ENCODE measurements around the gene ULK2.

ULK2 gene

GRCh38 chr17:19743101-19744100 lies 124.3 kb downstream of the ULK2 start:
- ChIA-PET POLR2A (interaction anchor here (0.6 to 4.7 kb wide), 7 partner anchors 9 to 95 kb away, joined by 3 to 46 read pairs (median 3); partner anchors contain the start of gene ALDH3A2), CTCF (interaction anchor here (1.5 to 3.6 kb wide), 3 partner anchors 15 to 381 kb away, joined by 4 to 16 read pairs (median 16); partner anchors contain the start of gene B9D1)
- TF ChIP-seq FOXM1 (IDR thresholded peaks at IDR 0.05; ENCODE audit: borderline replicate concordance), result no peak
- no peak for TF ChIP-seq CTBP1 (IDR thresholded peaks at IDR 0.05; ENCODE audit: borderline replicate concordance)
- TF ChIP-seq TARDBP (IDR thresholded peaks at IDR 0.05), result no peak
- TF ChIP-seq FOXK2 (IDR thresholded peaks at IDR 0.05), result no peak
- TF ChIP-seq ZNF384 (IDR thresholded peaks at IDR 0.05), result no peak
- no peak for TF ChIP-seq L3MBTL2 (conservative IDR thresholded peaks at IDR 0.05)
- no peak for DNase-seq (ENCODE audit: extremely low spot score)

- DNase-seq (ENCODE audit: extremely low spot score), result no peak
- POLR2A ChIA-PET, result interaction anchor here (0.6 to 1.4 kb wide), 3 partner anchors 20 to 94 kb away, joined by 3 to 4 read pairs (median 3); partner anchors contain the start of gene ALDH3A2
- TF ChIP-seq HDGF (IDR thresholded peaks at IDR 0.05; ENCODE audit: borderline replicate concordance), result no peak
- TF ChIP-seq CTBP1 (IDR thresholded peaks at IDR 0.05; ENCODE audit: borderline replicate concordance), result no peak
- TF ChIP-seq ELF4 (IDR thresholded peaks at IDR 0.05), result no peak
- no peak for TF ChIP-seq L3MBTL2 (conservative IDR thresholded peaks at IDR 0.05)
- TF ChIP-seq FOXM1 (IDR thresholded peaks at IDR 0.05; ENCODE audit: borderline replicate concordance), result no peak
- no peak for TF ChIP-seq SP1 (IDR thresholded peaks at IDR 0.05)
- TF ChIP-seq FOXA1 (IDR thresholded peaks at IDR 0.05), result no peak
- CTCF ChIA-PET, result interaction anchor here (0.8 to 3.6 kb wide), 2 partner anchors 14 to 19 kb away, joined by 3 to 16 read pairs; no protein-coding TSS in a partner anchor
Observed at GRCh38 chr17:19742495-19742894, 125.2 kb downstream of the ULK2 start.

GRCh38 chr17:19741832-19742457 lies 125.8 kb downstream of the ULK2 start:
- ChIA-PET CTCF (interaction anchor here (0.8 to 3.6 kb wide), 2 partner anchors 13 to 20 kb away, joined by 3 to 16 read pairs; no protein-coding TSS in a partner anchor), POLR2A (interaction anchor here (0.7 to 1.4 kb wide), 3 partner anchors 11 to 174 kb away, joined by 3 to 4 read pairs (median 3); no protein-coding TSS in a partner anchor)
- TF ChIP-seq FOXK2 (IDR thresholded peaks at IDR 0.05) (no peak), L3MBTL2 (conservative IDR thresholded peaks at IDR 0.05) (no peak), FOXM1 (IDR thresholded peaks at IDR 0.05; ENCODE audit: borderline replicate concordance) (no peak), ELF4 (IDR thresholded peaks at IDR 0.05) (no peak), BHLHE40 (IDR thresholded peaks at IDR 0.05; ENCODE audit: borderline replicate concordance) (no peak), ZNF384 (IDR thresholded peaks at IDR 0.05) (no peak), NFRKB (IDR thresholded peaks at IDR 0.05) (no peak), SP1 (IDR thresholded peaks at IDR 0.05) (no peak), FOXA1 (IDR thresholded peaks at IDR 0.05) (no peak), HDGF (IDR thresholded peaks at IDR 0.05; ENCODE audit: borderline replicate concordance) (no peak), ARNT (IDR thresholded peaks at IDR 0.05) (no peak)

GRCh38 chr17:19740933-19741332 lies 126.8 kb downstream of the ULK2 start:
- ChIA-PET POLR2A (interaction anchor here (1.1 to 1.3 kb wide), 2 partner anchors 10 to 92 kb away, joined by 3 read pairs; partner anchors contain the start of gene ALDH3A2), CTCF (no interaction called here)
- TF ChIP-seq SP1 (IDR thresholded peaks at IDR 0.05) (no peak), ELF4 (IDR thresholded peaks at IDR 0.05) (no peak), FOXA1 (IDR thresholded peaks at IDR 0.05) (no peak), HDGF (IDR thresholded peaks at IDR 0.05; ENCODE audit: borderline replicate concordance) (no peak), ZNF384 (IDR thresholded peaks at IDR 0.05) (no peak), SUZ12 (IDR thresholded peaks at IDR 0.05) (no peak), PKNOX1 (IDR thresholded peaks at IDR 0.05) (no peak), L3MBTL2 (conservative IDR thresholded peaks at IDR 0.05) (no peak), NFRKB (IDR thresholded peaks at IDR 0.05) (no peak), FOXK2 (IDR thresholded peaks at IDR 0.05) (no peak), CTBP1 (IDR thresholded peaks at IDR 0.05; ENCODE audit: borderline replicate concordance) (no peak), BHLHE40 (IDR thresholded peaks at IDR 0.05; ENCODE audit: borderline replicate concordance) (no peak), FOXM1 (IDR thresholded peaks at IDR 0.05; ENCODE audit: borderline replicate concordance) (no peak)
- no peak for DNase-seq (ENCODE audit: extremely low spot score)

More at GRCh38 chr17:19741832-19742457, 125.8 kb downstream of the ULK2 start:
- DNase-seq (ENCODE audit: extremely low spot score), result no peak

- TF ChIP-seq PKNOX1 (IDR thresholded peaks at IDR 0.05) (no peak), LEF1 (IDR thresholded peaks at IDR 0.05; ENCODE audit: borderline replicate concordance) (no peak), FOXA1 (IDR thresholded peaks at IDR 0.05) (no peak), BHLHE40 (IDR thresholded peaks at IDR 0.05; ENCODE audit: borderline replicate concordance) (no peak), SP1 (IDR thresholded peaks at IDR 0.05) (no peak), CTBP1 (IDR thresholded peaks at IDR 0.05; ENCODE audit: borderline replicate concordance) (no peak)
- CTCF ChIA-PET, result no interaction called here
- no peak for DNase-seq (ENCODE audit: extremely low spot score)
- POLR2A ChIA-PET, result interaction anchor here (1.1 kb wide), 1 partner anchor 91 kb away, joined by 3 read pairs; the partner anchor contains the start of gene ALDH3A2
Observed at GRCh38 chr17:19739241-19740201, 128.2 kb downstream of the ULK2 start.

Data from HEK293T (cell line).